ENCODE results near the gene ELP4. TPM values are rescaled to one million over a fixed set of nuclear protein-coding genes. Genes with fewer than 3 reads are reported as not detected.

The ELP4 gene
- total and polyA plus RNA-seq, 9 of the 15 experiments (the other 6 are each of a cell fraction or from before 2014, with no cell fraction given), result 24.1 to 60.3 (median 38.7) TPM

DNA sequence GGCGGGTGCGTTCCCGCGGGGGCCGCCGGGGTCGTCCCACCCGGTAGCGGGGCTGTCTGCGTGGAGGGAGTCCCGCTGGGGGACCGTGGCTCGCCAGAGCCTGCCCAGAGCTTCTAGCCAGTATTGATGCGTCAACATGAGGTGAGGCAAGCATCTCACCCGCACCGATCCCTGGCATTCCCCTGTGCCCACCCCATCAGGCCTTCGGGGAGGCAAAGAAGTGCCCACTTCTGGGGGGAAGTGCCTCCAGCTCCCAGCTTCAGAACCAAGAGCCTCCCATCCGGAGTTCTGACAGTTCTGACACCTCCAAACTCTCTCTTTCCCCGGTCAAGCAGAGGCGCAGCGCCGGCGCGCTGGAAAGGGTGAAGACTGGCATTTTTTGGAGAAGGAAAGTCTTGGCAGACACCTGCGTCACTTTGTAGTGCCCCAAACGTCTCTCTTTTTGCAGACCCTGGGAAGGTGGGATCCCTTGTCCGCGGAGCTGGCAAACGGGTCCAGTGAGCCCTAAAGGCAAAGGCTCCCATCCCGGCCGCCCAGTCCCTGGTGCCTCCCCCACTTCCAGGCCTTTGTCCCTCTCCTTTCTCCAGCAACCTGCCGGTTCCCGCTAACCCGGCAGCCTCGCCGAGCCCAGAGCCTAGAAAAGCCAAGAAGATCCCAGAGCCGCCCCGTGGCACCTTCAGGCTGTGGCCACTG, 304.8 kb downstream of the ELP4 start (continued):
- TF ChIP-seq ZNF785 (CRISPR knock-in tag; IDR thresholded peaks at IDR 0.05), result no peak
- TF ChIP-seq TSHZ1 (CRISPR knock-in tag; IDR thresholded peaks at IDR 0.05), result no peak
- TF ChIP-seq POLR2G (IDR thresholded peaks at IDR 0.05; ENCODE audit: low read depth, low read length), result peak; percentile 28; the same call in 1 of the 2 replicates
- no peak for TF ChIP-seq FOXP1 (CRISPR knock-in tag; IDR thresholded peaks at IDR 0.05)
- no peak for TF ChIP-seq ZNF354B (CRISPR knock-in tag; IDR thresholded peaks at IDR 0.05)
- no peak for TF ChIP-seq ZNF639 (CRISPR knock-in tag; conservative IDR thresholded peaks at IDR 0.05 in 1 of 2, IDR thresholded peaks at IDR 0.05 in 1 of 2)
- no peak for TF ChIP-seq ATF3 (IDR thresholded peaks at IDR 0.05)
- TF ChIP-seq ATF3 (CRISPR knock-in tag; conservative IDR thresholded peaks at IDR 0.05), result no peak
- TF ChIP-seq ILK (tag; IDR thresholded peaks at IDR 0.05; ENCODE audit: borderline replicate concordance, low read depth), result no peak

Measured in K562 (cell line).